Measurements from ENCODE around the gene KMT2A. TPM values are rescaled to one million over a fixed set of nuclear protein-coding genes. Genes with fewer than 3 reads are reported as not detected.

The KMT2A gene
- total RNA-seq, 1 experiment from 2014 or later, result 62.0 TPM

DNA sequence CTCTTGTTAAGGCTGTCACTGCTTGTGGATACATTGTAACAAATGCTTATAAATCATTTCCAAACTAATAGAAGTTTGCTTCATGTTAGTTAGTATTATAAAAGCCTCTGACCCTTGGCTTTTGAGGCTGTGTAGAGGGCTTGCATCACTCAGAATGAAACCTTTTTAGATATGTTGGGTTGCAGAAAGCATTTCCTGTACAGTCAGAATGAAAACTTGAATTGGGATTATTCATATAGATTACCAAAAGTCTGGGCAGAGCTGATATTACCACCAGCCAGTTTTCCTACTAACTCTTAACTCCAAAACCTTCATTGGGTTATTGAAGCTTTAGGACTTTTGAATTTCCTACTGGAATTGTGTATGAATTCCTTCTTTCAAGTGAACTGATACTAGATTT is 12.0 kb downstream of the KMT2A start:
- H3K23me2 ChIP-seq (ENCODE audit: insufficient read length, low read depth, low read length, poor library complexity, severe bottlenecking), result no peaks in the 10 kb centered on the region
- H3K9me3 ChIP-seq (ENCODE audit: control insufficient read depth, low read depth, low read length), result no peaks in the 10 kb centered on the region
- Mint-ChIP-seq H3K36me3 (ENCODE audit: insufficient read depth in 1 of 3, low read depth in 3 of 3) (peaks cover 0 to 26% (median 17%) of the 10 kb centered on the region in 3 experiments; a peak in 6 of 7 replicates), H3K27ac (no peak overlapping the region), H3K4me3 (no peak overlapping the region), H3K4me1 (peaks cover 7 to 11% of the 10 kb centered on the region in 2 experiments), H3K27me3 (ENCODE audit: low read depth) (no peaks in the 10 kb centered on the region), H3K9me3 (no peaks in the 10 kb centered on the region)
- H2BK120ac ChIP-seq (ENCODE audit: low read depth, low read length, poor library complexity, severe bottlenecking), result no peak overlapping the region
- no peak overlapping the region for H3K18ac ChIP-seq (ENCODE audit: insufficient read length, low read depth, low read length)
- no peak overlapping the region for H2BK20ac ChIP-seq (ENCODE audit: low read depth, low read length, poor library complexity, severe bottlenecking)
- H2AFZ ChIP-seq (ENCODE audit: low read length), result no peak overlapping the region
- H4K20me1 ChIP-seq (ENCODE audit: control insufficient read depth, insufficient read depth, insufficient read length), result no peaks in the 10 kb centered on the region
- no peaks in the 10 kb centered on the region for H3K27me3 ChIP-seq (ENCODE audit: insufficient read depth, low read length)
- no peak overlapping the region for H4K91ac ChIP-seq (ENCODE audit: insufficient read length, low read depth, low read length)
- H3K79me2 ChIP-seq (ENCODE audit: insufficient read depth, low read length), result peaks cover 24% of the 10 kb centered on the region; the same call in 1 of the 2 replicates
- H3K4me1 ChIP-seq (ENCODE audit: insufficient read depth, low read length), result no peaks in the 10 kb centered on the region
- H3K14ac ChIP-seq (ENCODE audit: insufficient read depth, low read length), result no peak overlapping the region
- no peak overlapping the region for H3K4me2 ChIP-seq (ENCODE audit: insufficient read depth, insufficient read length, low read length)
- H3K9ac ChIP-seq (ENCODE audit: extremely low read depth, insufficient read length, low read length), result no peak overlapping the region
- H4K8ac ChIP-seq (replicated peaks; ENCODE audit: insufficient read length, low read depth, low read length), result no peak overlapping the region
- no peak overlapping the region for H3T11ph ChIP-seq (ENCODE audit: low read length)
- no peak overlapping the region for H3K23ac ChIP-seq (ENCODE audit: insufficient read length, low read depth, low read length)
- H2BK5ac ChIP-seq (ENCODE audit: insufficient read length, low read length), result no peak overlapping the region
- no peak overlapping the region for H2AK5ac ChIP-seq (ENCODE audit: insufficient read length, low read length)
- peaks cover 9% of the 10 kb centered on the region for H3K79me1 ChIP-seq (ENCODE audit: insufficient read depth, low read depth, low read length, poor library complexity, severe bottlenecking)
- no peak for TF ChIP-seq CTCF (conservative IDR thresholded peaks at IDR 0.05)
- H3K27ac ChIP-seq (ENCODE audit: insufficient read length, low read depth, low read length), result no peak overlapping the region
- no peak overlapping the region for H3K56ac ChIP-seq (ENCODE audit: insufficient read length, low read depth, low read length)
- DNase-seq, result no peak
- H2BK15ac ChIP-seq (ENCODE audit: low read depth, low read length), result no peak overlapping the region
- H4K5ac ChIP-seq (ENCODE audit: insufficient read length, low read depth, low read length), result no peak overlapping the region
- H2BK12ac ChIP-seq (ENCODE audit: insufficient read length, low read depth, low read length), result no peak overlapping the region
- no peak overlapping the region for H3K4ac ChIP-seq (ENCODE audit: low read depth, low read length)
